H54 (cell line): ENCODE measurements around the gene COPS9.

Source experiments
- DNase-seq: peaks from one replicate; pipeline ENCODE4 v3.0.0; 2011; ENCODE audit warnings: low spot score, mixed read lengths; ENCODE audit not compliant: insufficient read length
- FAIRE-seq: peaks from 3 replicates; lab custom pipeline; 2011; peaks lifted over from hg19 to GRCh38; lab: Jason Lieb, UNC
- POLR2A ChIP-seq: IDR thresholded peaks from 2 replicates; pipeline ENCODE4 v1.6.1; 2011; ENCODE audit warnings: low read depth, mild to moderate bottlenecking, low read length

Gene COPS9

GRCh38 chr2:240112914-240113690 lies 23.0 kb downstream of the COPS9 start:
- FAIRE-seq, result no peak
- TF ChIP-seq POLR2A, result no peak
- DNase-seq, result no peak

- no peak for FAIRE-seq
- no peak for DNase-seq
- TF ChIP-seq POLR2A, result no peak
These were observed 24.9 kb downstream of the COPS9 start for GRCh38 chr2:240111253-240111652.

- no peak for DNase-seq
- no peak for TF ChIP-seq POLR2A
- no peak for FAIRE-seq
These were observed 26.7 kb downstream of the COPS9 start for GRCh38 chr2:240109386-240109785.

DNA sequence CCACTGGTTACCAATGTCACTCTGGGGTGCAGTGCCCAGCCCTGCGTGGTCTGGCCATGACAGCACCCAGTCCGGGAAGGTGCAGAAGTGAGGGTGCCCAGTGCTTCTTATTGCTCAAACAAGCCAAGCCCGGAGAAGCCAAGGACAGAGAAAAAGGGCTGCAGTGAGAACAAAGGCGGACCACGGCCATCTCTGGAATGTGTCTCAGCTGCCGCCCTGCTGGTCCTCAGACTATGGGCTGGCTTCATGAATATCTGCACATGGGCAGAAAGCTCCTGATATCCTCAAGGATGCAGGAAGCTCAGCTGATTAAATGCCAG lies 28.7 kb downstream of the COPS9 start:
- no peak for FAIRE-seq
- TF ChIP-seq POLR2A, result no peak
- no peak for DNase-seq

DNA sequence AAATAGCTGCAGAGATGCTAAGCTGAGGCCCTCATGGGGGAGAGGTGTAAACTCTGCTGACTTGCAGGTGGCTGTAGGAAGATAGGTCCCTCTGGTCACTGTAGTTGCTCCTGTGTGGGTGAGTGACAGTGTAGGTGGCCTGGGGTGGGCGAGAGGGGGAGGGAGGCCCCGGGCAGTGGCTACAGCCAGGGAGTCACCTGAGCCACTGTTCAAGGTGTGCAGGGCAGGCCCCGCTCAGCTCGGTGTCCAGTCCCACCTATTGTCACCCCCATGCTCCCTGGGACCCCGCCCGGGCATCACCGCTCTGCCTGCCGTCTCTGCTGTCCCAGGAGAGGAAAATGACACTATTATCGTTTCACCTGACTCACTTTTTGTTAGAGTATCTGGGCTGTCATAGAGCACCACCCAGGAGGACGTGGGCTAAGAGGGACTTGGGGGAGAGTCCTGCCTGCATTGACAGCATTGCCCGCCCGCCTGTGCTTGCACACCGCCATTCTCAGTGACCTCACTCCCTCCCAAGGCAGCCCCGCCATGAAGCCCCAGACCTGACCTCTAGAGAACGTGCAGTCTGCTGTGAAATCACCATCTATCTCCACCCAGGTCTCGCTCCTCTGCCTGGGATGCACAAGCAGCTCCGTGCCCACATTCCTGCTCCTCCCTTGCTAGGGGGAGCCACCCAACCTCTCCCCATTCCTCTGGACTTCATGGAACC lies 29.2 kb downstream of the COPS9 start:
- FAIRE-seq (no peak), DNase-seq (no peak)
- TF ChIP-seq POLR2A, result no peak

DNA sequence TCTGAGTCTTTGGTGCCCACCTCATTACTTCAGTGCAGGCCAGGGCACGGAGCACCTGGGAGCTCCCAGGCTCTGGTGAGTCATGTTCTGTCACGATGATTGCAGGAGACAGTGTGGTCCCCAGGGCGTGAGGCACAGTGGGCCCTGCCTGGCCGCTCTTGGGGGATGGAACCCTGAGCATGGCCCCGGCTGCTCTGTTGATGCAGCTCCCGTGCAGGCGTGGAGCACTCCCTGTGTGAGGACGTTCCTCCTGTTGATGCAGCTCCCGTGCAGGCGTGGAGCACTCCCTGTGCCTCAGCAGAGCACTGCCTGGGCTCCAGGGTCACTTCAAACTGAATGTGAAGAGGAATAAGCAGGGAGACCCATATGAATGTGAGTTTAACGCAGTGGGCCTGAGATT lies 30.1 kb downstream of the COPS9 start:
- no peak for TF ChIP-seq POLR2A
- DNase-seq (no peak), FAIRE-seq (no peak)

DNA sequence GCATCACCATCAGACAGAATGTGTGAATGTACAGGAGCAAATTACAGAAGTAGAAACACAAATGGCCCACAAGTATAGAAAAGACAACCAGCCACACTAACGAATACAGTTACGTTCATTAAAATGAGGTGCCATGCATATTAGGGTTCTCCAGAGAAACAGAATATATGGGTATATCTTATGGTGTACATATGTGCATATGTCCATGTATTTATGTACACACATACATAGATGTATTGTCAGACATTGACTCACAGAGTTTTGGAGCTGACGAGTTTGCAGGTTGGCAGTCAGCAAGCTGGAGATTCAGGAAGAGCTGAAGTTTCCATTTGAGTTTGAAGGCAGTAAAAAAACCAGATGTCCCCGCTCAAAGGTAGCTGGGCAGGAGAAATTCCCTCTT lies 33.0 kb downstream of the COPS9 start:
- no peak for DNase-seq
- FAIRE-seq, result no peak
- no peak for TF ChIP-seq POLR2A

- TF ChIP-seq POLR2A, result no peak
- FAIRE-seq (no peak), DNase-seq (no peak)
These were observed 37.8 kb downstream of the COPS9 start for GRCh38 chr2:240098349-240098748.

DNA sequence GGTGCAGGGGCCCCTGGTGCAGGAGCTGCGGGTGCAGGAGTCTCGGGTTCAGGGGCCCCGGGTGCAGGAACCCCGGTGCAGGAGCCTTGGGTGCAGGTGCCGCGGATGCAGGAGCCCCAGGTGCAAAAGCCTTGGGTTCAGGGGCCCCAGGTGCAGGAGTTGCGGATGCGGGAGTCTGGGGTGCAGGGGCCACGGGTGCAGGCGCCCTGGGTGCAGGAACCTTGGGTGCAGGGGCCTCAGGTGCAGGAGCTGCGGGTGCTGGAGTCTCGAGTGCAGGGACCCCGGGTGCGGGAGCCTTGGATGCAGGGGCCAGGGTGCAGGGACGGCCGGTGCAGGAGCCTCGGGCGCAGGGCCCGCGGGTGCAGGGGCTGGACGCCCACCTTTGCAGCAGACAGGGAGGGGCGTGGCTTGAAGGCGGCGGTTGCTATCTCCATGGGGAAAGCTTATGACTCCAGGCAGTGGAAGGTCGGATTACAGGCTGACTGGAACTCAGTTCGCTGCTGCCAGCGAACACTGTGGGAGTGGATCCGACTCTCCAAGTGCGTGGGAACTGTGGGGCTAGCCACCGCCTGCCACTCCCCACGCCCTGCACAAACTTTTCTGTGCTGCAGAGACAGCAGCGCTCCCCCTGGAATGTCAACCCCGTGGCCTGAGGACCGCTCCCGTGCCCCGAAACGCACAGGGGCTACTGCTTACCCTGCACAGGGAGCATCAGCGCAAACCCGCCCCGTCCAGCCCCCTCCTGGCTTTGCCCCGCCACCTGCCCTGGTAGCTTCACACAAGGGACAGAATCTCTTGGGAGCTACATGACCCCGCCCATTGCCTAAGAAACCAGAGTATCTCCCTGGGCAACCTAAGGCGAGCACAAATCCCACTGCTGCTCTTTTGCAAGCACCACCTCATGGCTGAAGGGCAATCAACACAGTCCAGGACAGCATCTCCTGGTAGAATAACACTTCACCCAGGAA lies 40.3 kb downstream of the COPS9 start:
- no peak for DNase-seq
- no peak for FAIRE-seq
- no peak for TF ChIP-seq POLR2A

GRCh38 chr2:240089306-240089705 lies 46.8 kb downstream of the COPS9 start:
- TF ChIP-seq POLR2A, result no peak
- FAIRE-seq (no peak), DNase-seq (no peak)

DNA sequence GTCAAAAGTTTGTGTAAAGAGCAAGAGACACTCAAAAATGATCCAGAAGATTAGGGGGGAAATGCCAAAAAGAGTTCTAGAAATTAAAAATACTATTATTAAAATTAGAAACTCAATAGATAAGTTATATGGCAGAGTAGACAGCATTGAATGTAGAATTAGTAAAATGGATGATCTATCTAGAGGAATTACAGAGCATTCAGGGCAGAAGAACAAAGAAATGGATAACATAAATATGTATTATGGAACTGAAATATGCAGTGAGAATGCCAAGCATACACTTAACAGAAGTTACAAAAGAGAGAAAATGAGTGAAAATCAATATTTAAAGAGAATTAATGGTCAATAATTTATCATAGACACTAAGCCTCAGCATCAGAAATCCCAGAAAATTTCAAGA lies 49.5 kb downstream of the COPS9 start:
- no peak for TF ChIP-seq POLR2A
- no peak for FAIRE-seq
- no peak for DNase-seq
